Muscle layer of duodenum (tissue), 2 donors: ENCODE measurements around the gene APOA1.

Experiments used
- H3K27ac ChIP-seq: one replicate; pipeline ENCODE4 v1.7.0; 2013; ENCODE audit warnings: mild to moderate bottlenecking, low read length
- H3K27me3 ChIP-seq: one replicate; pipeline ENCODE4 v1.7.0; 2013; ENCODE audit warnings: low read depth, mild to moderate bottlenecking, control low read depth, low read length
- H3K36me3 ChIP-seq, 2 donors: one replicate each; pipeline ENCODE4 v1.7.0; 2013; ENCODE audit warnings: low read length in 2 of 2, control low read depth in 1 of 2, mild to moderate bottlenecking in 1 of 2; ENCODE audit not compliant: insufficient read depth in 2 of 2, control insufficient read depth in 1 of 2
- H3K4me1 ChIP-seq, 2 donors: one replicate each; pipeline ENCODE4 v1.7.0; 2013; ENCODE audit warnings: low read length in 2 of 2, mild to moderate bottlenecking in 2 of 2, control low read depth in 1 of 2, moderate library complexity in 1 of 2; ENCODE audit not compliant: insufficient read depth in 2 of 2, control insufficient read depth in 1 of 2
- H3K4me3 ChIP-seq, 2 donors: one replicate each; pipeline ENCODE4 v1.7.0; 2013; ENCODE audit warnings: low read length in 2 of 2, low read depth in 1 of 2, mild to moderate bottlenecking in 1 of 2
- H3K9me3 ChIP-seq, 2 donors: one replicate each; pipeline ENCODE4 v1.7.0; 2013; ENCODE audit warnings: low read length in 2 of 2, control low read depth in 1 of 2, mild to moderate bottlenecking in 1 of 2; ENCODE audit not compliant: control insufficient read depth in 1 of 2
- donor health status: healthy.

The APOA1 gene

DNA sequence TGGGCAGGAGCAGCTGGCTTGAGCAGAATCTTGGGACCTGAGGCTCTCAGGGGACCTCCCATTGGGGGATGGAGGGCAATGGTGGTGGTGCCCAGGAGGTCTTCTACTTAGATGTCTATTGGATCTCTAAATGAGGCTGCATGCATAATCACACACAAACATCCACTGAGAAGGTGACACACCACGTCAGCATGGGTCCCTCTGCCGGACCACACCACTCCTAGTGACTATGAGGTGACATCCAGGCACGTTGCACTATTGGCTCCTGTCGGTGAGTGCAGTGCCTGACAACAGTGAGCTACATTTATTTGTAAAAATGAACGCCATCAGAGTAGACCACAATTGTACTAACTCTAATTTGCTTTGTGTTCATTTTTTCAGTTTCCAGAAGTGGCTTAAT is 12.0 kb downstream of the APOA1 start:
- H3K36me3 ChIP-seq: no peaks in the 10 kb centered on the region
- no peaks in the 10 kb centered on the region for H3K9me3 ChIP-seq
- no peaks in the 10 kb centered on the region for H3K4me1 ChIP-seq
- no peaks in the 10 kb centered on the region for H3K27me3 ChIP-seq
- H3K27ac ChIP-seq: no peak overlapping the region
- H3K4me3 ChIP-seq: no peak overlapping the region

DNA sequence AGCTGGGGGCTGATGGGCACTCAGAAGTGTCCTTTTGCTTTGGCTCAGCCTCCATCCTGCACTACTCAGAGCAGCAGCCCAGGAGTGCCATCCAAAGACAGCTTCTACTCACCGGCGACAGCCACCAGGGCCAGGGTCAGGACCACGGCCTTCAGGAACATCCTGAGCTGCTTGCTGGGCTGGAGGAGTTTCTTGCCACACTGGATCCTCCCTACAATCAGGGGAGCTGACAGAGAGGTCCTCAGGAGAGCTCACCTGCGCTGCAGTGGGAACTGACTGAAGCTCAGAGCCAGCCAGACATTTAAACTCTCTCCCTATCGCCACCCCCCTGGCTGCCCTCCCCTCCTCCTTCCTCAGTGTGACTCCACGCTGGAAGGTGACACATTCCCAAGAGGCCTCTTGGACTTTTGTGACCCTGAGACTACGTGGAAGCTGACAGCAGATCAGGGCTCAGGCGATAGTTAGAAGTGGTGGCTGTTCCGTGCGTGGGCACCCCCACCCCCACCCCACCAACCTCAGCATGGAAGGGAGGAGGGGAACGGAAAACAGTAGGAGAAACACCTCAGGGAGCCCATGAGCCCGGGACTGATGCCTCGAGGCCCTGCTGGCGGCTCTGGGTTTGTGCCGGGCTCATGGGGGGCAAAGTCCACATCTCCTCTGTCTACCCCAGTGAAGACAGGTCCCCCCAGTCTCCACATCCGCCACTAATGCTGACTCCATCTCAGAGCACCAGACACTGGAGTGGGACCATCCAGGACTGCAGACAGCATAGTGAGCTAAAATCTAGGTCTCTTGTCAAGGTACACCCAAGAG is 14.2 kb downstream of the APOA1 start, which contains the start of gene APOA4:
Gene APOA4 (minus strand): TSS at position 274 of the 813 bp plus-strand sequence. CDS start 113 bp downstream, at position 161.
- Histone ChIP-seq H3K9me3 (no peaks in the 10 kb centered on the region), H3K36me3 (no peaks in the 10 kb centered on the region), H3K4me3 (no peak within 1 kb of the TSS), H3K4me1 (no peaks in the 10 kb centered on the region), H3K27me3 (no peaks in the 10 kb centered on the region), H3K27ac (no peak within 1 kb of the TSS)

DNA sequence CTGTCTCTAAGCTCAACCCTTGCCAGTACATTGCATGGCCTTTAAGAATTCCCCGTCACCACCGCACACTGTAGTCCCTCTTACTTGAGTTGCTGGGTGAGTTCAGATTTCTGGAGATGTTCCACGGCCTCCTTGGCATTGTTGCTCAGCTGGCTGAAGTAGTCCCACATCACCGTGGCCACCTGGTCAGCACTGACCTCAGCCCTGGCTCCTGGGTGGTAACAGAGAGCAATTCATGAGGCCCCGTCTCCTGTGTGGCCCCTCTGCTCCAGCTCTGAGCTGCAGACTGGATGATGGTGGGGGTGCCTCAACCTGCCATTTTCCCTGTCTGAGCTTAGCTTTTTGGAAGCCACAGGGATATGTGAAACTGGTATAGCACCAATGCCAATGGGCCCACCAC is 14.8 kb downstream of the APOA1 start:
- Histone ChIP-seq H3K4me1 (no peaks in the 10 kb centered on the region), H3K4me3 (no peak overlapping the region), H3K27ac (no peak overlapping the region)

DNA sequence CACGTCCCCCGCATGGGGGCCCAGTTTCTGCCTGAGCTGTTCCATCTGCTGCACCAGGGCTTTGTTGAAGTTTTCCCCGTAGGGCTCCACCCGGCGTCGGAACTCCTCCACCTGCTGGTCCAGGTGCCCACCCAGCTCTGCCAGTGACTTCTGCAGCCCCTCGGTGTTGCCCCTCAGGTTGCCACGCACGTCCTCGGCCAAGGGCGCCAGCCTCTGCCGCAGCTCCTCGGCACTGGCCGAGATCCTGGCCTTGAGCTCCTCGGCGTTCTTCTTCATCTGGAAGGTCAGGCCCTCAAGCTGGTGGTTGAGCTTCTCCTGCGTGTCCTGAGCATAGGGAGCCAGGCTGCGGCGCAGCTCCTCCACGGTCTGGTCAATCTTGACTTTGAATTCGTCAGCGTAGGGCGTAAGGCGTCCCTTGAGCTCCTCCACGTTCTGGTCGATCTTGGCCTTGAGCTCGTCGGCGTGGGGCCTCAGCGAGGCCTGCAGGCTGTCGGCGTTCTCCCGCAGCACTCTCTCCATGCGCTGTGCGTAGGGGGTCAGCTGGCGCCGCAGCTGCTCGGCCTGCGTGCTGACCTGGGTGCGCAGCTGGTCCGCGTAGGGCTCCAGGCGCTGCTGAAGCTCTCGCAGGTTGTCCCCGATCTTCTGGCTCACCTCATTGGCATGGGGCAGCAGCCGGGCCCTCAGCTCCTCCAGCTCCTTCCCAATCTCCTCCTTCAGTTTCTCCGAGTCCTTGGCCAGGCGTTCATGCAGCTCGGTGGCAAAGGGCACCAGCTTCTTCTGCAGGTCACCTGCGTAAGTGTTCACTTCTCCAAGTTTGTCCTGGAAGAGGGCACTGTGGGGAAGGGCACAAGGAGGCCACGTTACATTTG is 16.1 kb downstream of the APOA1 start:
- H3K4me3 ChIP-seq: no peak overlapping the region
- H3K9me3 ChIP-seq: no peaks in the 10 kb centered on the region
- H3K27ac ChIP-seq: no peak overlapping the region
- H3K27me3 ChIP-seq: no peaks in the 10 kb centered on the region
- no peaks in the 10 kb centered on the region for H3K36me3 ChIP-seq
- H3K4me1 ChIP-seq: no peaks in the 10 kb centered on the region

More for the DNA sequence above, 14.8 kb downstream of the APOA1 start:
- Histone ChIP-seq H3K27me3 (no peaks in the 10 kb centered on the region), H3K9me3 (no peaks in the 10 kb centered on the region), H3K36me3 (no peaks in the 10 kb centered on the region)

DNA sequence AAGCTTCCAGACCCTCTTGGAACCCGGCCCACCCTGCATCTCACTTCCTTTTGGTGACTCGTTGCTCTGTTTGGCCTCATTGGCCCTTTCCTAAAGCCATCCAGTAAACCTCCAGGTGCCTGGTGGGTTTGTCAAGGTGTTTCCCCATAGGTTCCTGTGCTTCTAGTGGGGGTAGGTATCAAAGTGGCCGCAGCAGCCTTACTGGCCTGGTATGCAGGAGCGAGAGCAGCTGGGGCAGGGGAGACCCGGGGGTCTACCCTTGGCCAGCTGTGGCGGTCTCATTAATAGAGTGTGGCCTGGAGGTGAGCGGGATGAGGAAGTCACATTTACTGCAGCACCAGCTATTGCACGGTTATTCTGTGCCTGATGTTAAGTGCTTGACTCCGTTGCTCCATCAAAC is 18.4 kb downstream of the APOA1 start:
- Histone ChIP-seq H3K4me1 (no peaks in the 10 kb centered on the region), H3K27ac (no peak overlapping the region), H3K4me3 (no peak overlapping the region), H3K36me3 (no peaks in the 10 kb centered on the region), H3K27me3 (no peaks in the 10 kb centered on the region), H3K9me3 (no peaks in the 10 kb centered on the region)

DNA sequence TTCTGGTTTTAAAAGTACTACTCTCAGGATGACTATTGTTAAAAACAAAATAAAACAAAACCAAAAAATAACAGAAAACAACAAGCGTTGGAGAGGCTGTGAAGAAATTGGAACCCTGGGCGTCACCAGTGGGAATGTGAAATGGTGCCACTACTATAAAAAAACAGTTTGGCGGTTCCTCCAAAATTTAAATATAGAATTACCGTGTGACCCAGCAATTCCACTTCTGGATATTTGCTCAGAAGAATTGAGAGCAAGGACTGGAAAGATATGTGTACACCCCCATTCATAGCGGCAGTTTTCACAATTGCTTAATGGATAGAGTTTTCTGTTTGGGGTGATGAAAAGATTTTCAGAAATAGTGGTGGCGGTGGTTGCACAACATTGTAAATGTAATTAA is 22.9 kb downstream of the APOA1 start:
- Histone ChIP-seq H3K4me3 (no peak overlapping the region), H3K27ac (no peak overlapping the region), H3K27me3 (no peaks in the 10 kb centered on the region), H3K4me1 (no peaks in the 10 kb centered on the region), H3K9me3 (no peaks in the 10 kb centered on the region), H3K36me3 (no peaks in the 10 kb centered on the region)

DNA sequence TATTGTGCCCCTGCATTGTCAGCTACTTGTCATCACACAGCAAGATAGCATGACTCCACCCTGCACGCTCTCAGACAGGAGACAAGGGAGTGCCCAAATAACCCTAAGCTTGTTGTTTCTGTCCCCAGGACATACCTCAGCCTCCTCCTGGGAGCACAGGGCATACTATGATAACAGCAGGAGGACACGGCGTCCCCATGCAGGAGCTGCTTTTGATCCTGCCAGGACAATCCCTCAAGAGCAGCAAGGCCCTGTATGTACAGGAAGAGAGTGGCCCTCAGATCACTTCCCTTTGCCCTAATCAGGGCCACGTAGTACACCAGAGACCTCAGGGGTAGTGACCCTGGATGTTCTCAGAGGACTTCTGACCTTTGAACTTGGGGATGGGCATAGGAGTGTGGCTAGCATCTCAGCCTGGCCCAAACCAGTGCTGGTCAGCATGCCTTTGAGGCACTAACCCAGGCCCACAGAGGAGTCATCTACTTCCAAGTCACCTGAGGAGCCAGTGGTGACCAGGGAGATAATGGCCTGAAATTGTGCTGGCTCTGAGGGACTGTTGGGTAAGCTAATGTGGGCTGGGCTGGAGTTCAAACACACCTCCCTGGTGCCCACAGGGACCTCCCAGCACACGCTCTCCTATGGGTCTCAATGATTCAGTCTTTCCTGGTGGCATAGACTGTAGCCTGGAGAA is 23.5 kb downstream of the APOA1 start:
- Histone ChIP-seq H3K27me3 (no peaks in the 10 kb centered on the region), H3K9me3 (no peaks in the 10 kb centered on the region), H3K27ac (no peak overlapping the region), H3K4me1 (no peaks in the 10 kb centered on the region), H3K4me3 (no peak overlapping the region), H3K36me3 (no peaks in the 10 kb centered on the region)

DNA sequence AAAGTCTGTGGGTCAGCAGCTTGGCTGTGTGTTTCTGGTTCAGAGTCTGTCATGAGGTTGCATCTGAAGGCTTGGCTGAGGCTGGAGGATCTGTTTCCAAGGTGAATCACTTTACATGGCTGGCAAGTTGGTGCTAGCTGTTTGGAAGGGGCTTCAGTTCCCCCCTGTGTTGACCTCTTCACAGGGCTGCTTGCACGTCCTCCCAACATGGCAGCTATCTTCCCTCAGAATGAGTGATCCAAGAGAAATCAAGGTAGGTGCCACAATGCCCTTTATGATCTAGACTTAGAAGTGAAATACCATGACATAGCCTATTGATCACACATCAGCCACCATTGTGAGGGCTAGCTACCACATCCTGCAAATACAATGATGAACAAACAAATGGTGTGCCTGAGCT is 24.3 kb downstream of the APOA1 start:
- no peak overlapping the region for H3K4me3 ChIP-seq
- H3K9me3 ChIP-seq: no peaks in the 10 kb centered on the region
- no peaks in the 10 kb centered on the region for H3K27me3 ChIP-seq
- H3K36me3 ChIP-seq: no peaks in the 10 kb centered on the region
- H3K4me1 ChIP-seq: no peaks in the 10 kb centered on the region
- H3K27ac ChIP-seq: no peak overlapping the region

DNA sequence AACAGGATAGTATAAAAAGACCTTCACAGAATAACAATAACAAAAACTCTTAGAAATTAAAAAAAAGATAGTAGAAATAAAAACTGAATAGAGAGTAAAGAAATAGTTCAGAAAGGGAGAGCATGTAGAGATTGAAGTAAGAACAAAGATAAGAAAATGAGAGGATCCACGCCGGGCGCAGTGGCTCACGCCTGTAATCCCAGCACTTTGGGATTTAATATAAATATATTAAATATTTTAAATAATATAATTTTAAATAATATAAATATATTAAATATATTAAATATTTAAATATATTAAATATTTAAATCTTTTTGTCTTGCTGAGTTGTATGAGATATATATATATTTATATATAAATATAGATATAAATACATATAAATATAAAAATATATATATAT is 25.3 kb downstream of the APOA1 start:
- no peaks in the 10 kb centered on the region for H3K4me1 ChIP-seq
- no peaks in the 10 kb centered on the region for H3K9me3 ChIP-seq
- H3K36me3 ChIP-seq: no peaks in the 10 kb centered on the region
- H3K27ac ChIP-seq: no peak overlapping the region
- H3K4me3 ChIP-seq: no peak overlapping the region
- no peaks in the 10 kb centered on the region for H3K27me3 ChIP-seq

DNA sequence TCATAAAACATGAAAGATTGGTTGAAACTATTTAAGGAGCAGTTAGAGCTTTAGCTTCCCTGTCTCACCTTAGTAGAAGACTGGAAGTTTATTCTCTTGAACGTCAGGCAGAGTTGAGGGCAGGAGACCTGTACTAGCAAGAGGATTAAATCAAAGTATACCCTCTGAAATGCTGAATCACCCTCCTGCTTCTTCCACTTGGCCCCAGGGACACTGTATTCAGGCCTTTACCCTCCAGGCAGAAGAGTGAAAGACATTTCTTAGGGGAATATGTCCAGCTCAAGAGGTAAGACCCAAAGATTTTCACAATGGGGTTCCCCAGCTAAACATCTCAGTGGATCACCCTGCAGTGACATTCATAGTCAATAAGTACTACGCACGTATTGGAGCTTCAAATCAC is 26.2 kb downstream of the APOA1 start:
- Histone ChIP-seq H3K27me3 (no peaks in the 10 kb centered on the region), H3K27ac (no peak overlapping the region), H3K36me3 (no peaks in the 10 kb centered on the region), H3K4me1 (no peaks in the 10 kb centered on the region), H3K4me3 (no peak overlapping the region), H3K9me3 (no peaks in the 10 kb centered on the region)
